ENCODE data around the gene GIPC2. TPM values are rescaled to one million over a fixed set of nuclear protein-coding genes. Genes with fewer than 3 reads are reported as not detected.

Gene GIPC2
- total RNA-seq, 4 donors from 2014 or later: 14.2 to 40.1 (median 24.1) TPM

DNA sequence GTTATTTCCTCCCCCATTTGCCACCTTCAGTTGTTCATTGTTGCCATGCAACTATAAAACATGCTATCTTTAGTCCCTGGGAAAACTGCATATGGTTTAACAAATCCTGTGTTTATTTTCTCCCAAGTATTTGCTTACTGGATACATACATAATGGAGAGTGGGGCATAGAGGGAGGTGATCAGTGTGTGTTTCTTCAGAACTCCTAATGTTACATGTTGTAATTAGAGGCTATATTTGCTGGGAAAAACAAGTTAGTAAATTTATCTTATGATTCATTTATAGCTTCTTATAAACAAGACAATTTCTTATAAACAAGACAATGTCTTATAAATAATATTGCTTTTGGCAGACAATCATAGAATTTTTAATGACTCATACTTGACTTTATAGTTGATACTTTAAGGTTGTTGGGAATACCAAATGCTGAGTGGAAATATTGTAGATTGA lies 7.3 kb upstream of the GIPC2 start:
- Histone ChIP-seq H3K27ac (no peak overlapping the region), H3K27me3 (no peaks in the 10 kb centered on the region), H3K4me1 (peaks cover 0 to 3% (median 0%) of the 10 kb centered on the region in 4 donors), H3K9me3 (no peaks in the 10 kb centered on the region), H3K4me3 (no peak overlapping the region), H3K36me3 (no peaks in the 10 kb centered on the region)
- no peak for DNase-seq
- TF ChIP-seq EP300 (IDR thresholded peaks at IDR 0.05; ENCODE audit: low read depth) (no peak), POLR2AphosphoS5 (IDR thresholded peaks at IDR 0.05) (no peak), POLR2A (IDR thresholded peaks at IDR 0.05) (no peak)
- TF ChIP-seq, protein P1, sequence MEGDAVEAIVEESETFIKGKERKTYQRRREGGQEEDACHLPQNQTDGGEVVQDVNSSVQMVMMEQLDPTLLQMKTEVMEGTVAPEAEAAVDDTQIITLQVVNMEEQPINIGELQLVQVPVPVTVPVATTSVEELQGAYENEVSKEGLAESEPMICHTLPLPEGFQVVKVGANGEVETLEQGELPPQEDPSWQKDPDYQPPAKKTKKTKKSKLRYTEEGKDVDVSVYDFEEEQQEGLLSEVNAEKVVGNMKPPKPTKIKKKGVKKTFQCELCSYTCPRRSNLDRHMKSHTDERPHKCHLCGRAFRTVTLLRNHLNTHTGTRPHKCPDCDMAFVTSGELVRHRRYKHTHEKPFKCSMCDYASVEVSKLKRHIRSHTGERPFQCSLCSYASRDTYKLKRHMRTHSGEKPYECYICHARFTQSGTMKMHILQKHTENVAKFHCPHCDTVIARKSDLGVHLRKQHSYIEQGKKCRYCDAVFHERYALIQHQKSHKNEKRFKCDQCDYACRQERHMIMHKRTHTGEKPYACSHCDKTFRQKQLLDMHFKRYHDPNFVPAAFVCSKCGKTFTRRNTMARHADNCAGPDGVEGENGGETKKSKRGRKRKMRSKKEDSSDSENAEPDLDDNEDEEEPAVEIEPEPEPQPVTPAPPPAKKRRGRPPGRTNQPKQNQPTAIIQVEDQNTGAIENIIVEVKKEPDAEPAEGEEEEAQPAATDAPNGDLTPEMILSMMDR (IDR thresholded peaks at IDR 0.05): no peak
- in situ Hi-C loops (cut with MboI; ENCODE audit: low pct_ligation_motif_present in 1 of 4, low pct_unique_long_range_greater_than_20kb in 1 of 4, low sequenced_read_pairs in 3 of 4) (no loop called here), intact Hi-C loops (cut with DNase I; ENCODE audit: low total_unique reads) (no loop called here)

DNA sequence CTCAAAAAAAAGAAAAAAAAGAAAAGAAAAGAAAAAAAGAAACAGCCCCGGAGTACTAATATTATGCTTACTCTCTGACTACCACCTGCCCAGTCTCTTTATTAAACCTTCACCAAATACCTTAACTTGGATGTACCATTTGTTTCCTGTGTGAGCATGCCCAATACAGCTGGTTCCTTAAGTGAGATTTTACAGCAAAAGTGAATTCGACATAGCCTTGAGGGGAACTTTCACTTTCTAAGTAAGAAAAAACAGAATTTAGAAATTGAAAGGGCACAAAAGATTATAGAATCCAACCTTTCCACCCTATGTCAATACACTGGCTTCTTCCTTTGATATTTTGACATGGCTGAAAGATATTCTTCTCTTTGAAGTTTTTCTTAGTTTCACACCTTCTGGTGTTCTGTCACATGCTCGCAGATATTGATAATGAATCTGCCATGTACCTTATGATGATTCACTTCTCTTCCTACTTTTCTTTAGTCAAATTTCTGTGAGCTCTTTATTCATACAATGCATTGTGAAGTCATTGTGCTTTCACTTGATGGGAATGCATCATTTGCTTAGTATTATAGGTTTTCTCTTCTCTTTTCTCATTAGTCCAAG lies 5.2 kb upstream of the GIPC2 start:
- Histone ChIP-seq H3K36me3 (no peaks in the 10 kb centered on the region), H3K4me1 (peaks cover 0 to 12% (median 2%) of the 10 kb centered on the region in 4 donors), H3K27ac (no peak overlapping the region), H3K27me3 (peaks cover 5% of the 10 kb centered on the region), H3K4me3 (no peak overlapping the region), H3K9me3 (no peaks in the 10 kb centered on the region)
- WGBS, 2 donors (ENCODE audit: low coverage in 1 of 2): 72 to 88% methylated on average over 3 of the region's 3 CpGs
- DNase-seq: no peak
- no peak for TF ChIP-seq POLR2AphosphoS5 (IDR thresholded peaks at IDR 0.05)
- intact Hi-C loops (cut with DNase I; ENCODE audit: low total_unique reads) (no loop called here), in situ Hi-C loops (cut with MboI; ENCODE audit: low pct_ligation_motif_present in 1 of 4, low pct_unique_long_range_greater_than_20kb in 1 of 4, low sequenced_read_pairs in 3 of 4) (no loop called here)

DNA sequence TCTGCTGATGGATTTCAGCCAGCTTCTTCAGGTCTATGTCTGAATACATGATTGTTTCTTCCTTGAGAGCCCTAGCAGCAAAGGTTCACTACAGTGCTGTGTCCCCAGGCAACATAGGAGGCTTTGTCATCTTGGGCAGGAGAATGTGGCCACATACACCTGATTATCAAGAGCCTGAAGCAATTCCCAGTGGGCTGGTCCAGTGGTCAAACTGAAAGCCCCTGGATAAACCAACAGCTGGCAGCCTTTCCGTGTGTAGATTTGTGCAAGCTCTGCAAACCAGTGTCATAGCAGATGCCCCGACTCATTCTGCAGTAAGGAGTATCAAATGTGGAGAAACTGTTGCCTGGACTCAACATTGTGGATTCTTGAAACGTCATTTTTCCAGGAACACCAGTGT lies 2.3 kb upstream of the GIPC2 start:
- no peak overlapping the region for H3K27ac ChIP-seq
- in situ Hi-C loops (cut with MboI; ENCODE audit: low pct_ligation_motif_present in 1 of 4, low pct_unique_long_range_greater_than_20kb in 1 of 4, low sequenced_read_pairs in 3 of 4): no loop called here
- no peaks in the 10 kb centered on the region for H3K36me3 ChIP-seq
- H3K27me3 ChIP-seq: peaks cover 23% of the 10 kb centered on the region
- WGBS, 2 donors (ENCODE audit: low coverage in 1 of 2): 74% methylated on average over 3 of the region's 3 CpGs; no CpG with 5 or more reads in 1 of the 2 donors
- intact Hi-C loops (cut with DNase I; ENCODE audit: low total_unique reads): no loop called here
- H3K4me1 ChIP-seq: peaks cover 0 to 33% (median 2%) of the 10 kb centered on the region in 4 donors
- TF ChIP-seq, protein P1 (IDR thresholded peaks at IDR 0.05): no peak
- no peak for TF ChIP-seq EP300 (IDR thresholded peaks at IDR 0.05; ENCODE audit: low read depth)
- TF ChIP-seq POLR2AphosphoS5 (IDR thresholded peaks at IDR 0.05): no peak
- TF ChIP-seq POLR2A (IDR thresholded peaks at IDR 0.05): no peak
- no peaks in the 10 kb centered on the region for H3K9me3 ChIP-seq
- H3K4me3 ChIP-seq: no peak overlapping the region
- no peak for DNase-seq

DNA sequence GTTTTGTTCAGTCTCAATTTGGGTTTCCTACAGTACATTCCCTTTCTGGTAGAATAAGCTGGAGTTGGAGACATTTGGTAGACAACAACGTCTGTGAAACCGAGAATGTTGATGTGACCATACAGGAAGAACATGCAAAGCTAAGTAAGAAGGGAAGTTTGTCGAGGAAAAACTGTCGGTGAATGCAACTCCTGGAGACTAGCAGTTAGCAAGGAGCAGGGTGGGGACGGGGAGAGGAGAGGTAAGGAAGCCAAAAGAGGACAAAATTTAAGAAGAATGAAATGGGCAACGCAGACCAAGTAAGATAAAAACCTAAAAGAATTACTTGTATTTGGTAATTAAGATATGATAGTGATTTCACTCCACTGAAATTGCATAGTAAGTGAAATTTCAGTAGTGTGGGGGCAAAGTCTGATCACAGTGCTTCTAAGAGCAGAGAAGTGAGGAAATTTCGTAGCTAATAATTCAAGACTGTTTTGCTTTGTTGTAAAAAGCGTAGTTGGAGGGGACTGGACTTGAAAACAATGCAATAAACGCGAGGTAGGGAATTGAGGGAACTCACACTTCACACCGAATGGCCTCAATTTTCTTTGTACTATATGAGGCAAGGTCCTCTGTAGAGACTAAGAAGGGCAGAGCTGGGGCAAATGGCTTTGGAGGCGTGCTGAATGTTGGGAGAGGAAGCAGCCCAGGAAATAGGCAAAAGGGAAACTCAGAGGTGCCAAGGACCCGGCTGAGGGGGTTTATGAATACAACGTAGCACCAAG lies 787 bp upstream of the GIPC2 start:
- no peaks in the 10 kb centered on the region for H3K36me3 ChIP-seq
- no peaks in the 10 kb centered on the region for H3K9me3 ChIP-seq
- WGBS, 2 donors (ENCODE audit: low coverage in 1 of 2): 40 to 45% methylated on average over 11 to 14 of the region's 14 CpGs
- in situ Hi-C loops (cut with MboI; ENCODE audit: low pct_ligation_motif_present in 1 of 4, low pct_unique_long_range_greater_than_20kb in 1 of 4, low sequenced_read_pairs in 3 of 4) (no loop called here), intact Hi-C loops (cut with DNase I; ENCODE audit: low total_unique reads) (no loop called here)
- DNase-seq: peak; percentile 22
- peaks cover 23% of the 10 kb centered on the region for H3K27me3 ChIP-seq
- peak overlapping the region; percentile 60 to 77 (median 72) for H3K4me3 ChIP-seq
- H3K27ac ChIP-seq: peak overlapping the region; percentile 87 to 89 (median 88)
- H3K4me1 ChIP-seq: peaks cover 0 to 34% (median 2%) of the 10 kb centered on the region in 4 donors
- TF ChIP-seq, protein P1 (IDR thresholded peaks at IDR 0.05): no peak
- TF ChIP-seq POLR2A (IDR thresholded peaks at IDR 0.05) (no peak), EP300 (IDR thresholded peaks at IDR 0.05; ENCODE audit: low read depth) (no peak), POLR2AphosphoS5 (IDR thresholded peaks at IDR 0.05) (no peak)
